Loucy (cell line): ENCODE results near the gene PCED1B.
A peak's percentile ranks its signal among the peaks of the same experiment; 100 is the strongest.
"Not testable (repeated sequence)": the region's sequence is repeated elsewhere in the genome, so short reads cannot be mapped to it uniquely, and the experiment has no call there.

Source experiments
- H2AFZ ChIP-seq: fragments of 200-600 bp; sonication (generic); 2 replicates; pipeline ENCODE4 v1.6.0; 2016; ENCODE audit warnings: antibody characterized with exemption, mild to moderate bottlenecking, low read length, moderate library complexity
- H3F3A ChIP-seq: fragments of 200-600 bp; 2 replicates; pipeline ENCODE4 v1.6.0; 2016; ENCODE audit warnings: antibody characterized with exemption, low read depth, mild to moderate bottlenecking
- H3K27me3 ChIP-seq: fragments of 200-600 bp; sonication (generic); 2 replicates; pipeline ENCODE4 v1.6.1; 2014; ENCODE audit warnings: low read length, mild to moderate bottlenecking; ENCODE audit not compliant: insufficient read depth, poor library complexity, severe bottlenecking
- H3K36me3 ChIP-seq: fragments of 200-600 bp; sonication (generic); 2 replicates; pipeline ENCODE4 v1.6.1; 2016; ENCODE audit warnings: low read length; ENCODE audit not compliant: insufficient read depth
- H3K4me1 ChIP-seq: fragments of 200-600 bp; sonication (generic); 2 replicates; pipeline ENCODE4 v1.5.1; 2014; ENCODE audit warnings: low read length, mild to moderate bottlenecking; ENCODE audit not compliant: insufficient read depth, poor library complexity, severe bottlenecking
- H3K4me2 ChIP-seq: fragments of 200-600 bp; sonication (generic); 2 replicates; pipeline ENCODE4 v1.6.0; 2014; ENCODE audit warnings: antibody characterized with exemption, low read length, low read depth, mild to moderate bottlenecking; ENCODE audit not compliant: poor library complexity, severe bottlenecking
- H3K4me3 ChIP-seq: fragments of 200-600 bp; sonication (generic); 2 replicates; pipeline ENCODE4 v1.5.1; 2014; ENCODE audit warnings: low read length, mild to moderate bottlenecking, mixed read lengths; ENCODE audit not compliant: poor library complexity, severe bottlenecking
- H3K79me2 ChIP-seq: fragments of 200-600 bp; sonication (generic); 2 replicates; pipeline ENCODE4 v1.6.1; 2014; ENCODE audit warnings: low read length; ENCODE audit not compliant: insufficient read depth
- H3K9ac ChIP-seq: fragments of 200-600 bp; sonication (generic); 2 replicates; pipeline ENCODE4 v1.6.0; 2014; ENCODE audit warnings: mild to moderate bottlenecking, low read depth, low read length, moderate library complexity; ENCODE audit not compliant: poor library complexity, severe bottlenecking
- H3K9me2 ChIP-seq: fragments of 200-600 bp; sonication (generic); replicated peaks from 2 replicates; pipeline ENCODE4 v1.6.1; 2016; ENCODE audit warnings: low read depth, low read length, mixed read lengths
- H3K9me3 ChIP-seq: fragments of 200-600 bp; sonication (generic); 2 replicates; pipeline ENCODE4 v1.6.1; 2014; ENCODE audit warnings: mild to moderate bottlenecking, antibody characterized with exemption, low read length, low read depth; ENCODE audit not compliant: insufficient read depth
- H4K20me1 ChIP-seq: fragments of 200-600 bp; sonication (generic); 2 replicates; pipeline ENCODE4 v1.6.0; 2014; ENCODE audit warnings: antibody characterized with exemption, low read length, mild to moderate bottlenecking; ENCODE audit not compliant: insufficient read depth, poor library complexity, severe bottlenecking
- CTCF ChIP-seq: fragments of 200-600 bp; sonication (generic); conservative IDR thresholded peaks from 2 replicates; pipeline ENCODE4 v1.5.1; 2014; ENCODE audit warnings: mild to moderate bottlenecking, antibody characterized with exemption, low read length
- EZH2phosphoT487 ChIP-seq: fragments of 200-600 bp; IDR thresholded peaks from 2 replicates; pipeline ENCODE4 v1.6.1; 2018; ENCODE audit warnings: antibody characterized with exemption, mild to moderate bottlenecking, moderate library complexity, borderline replicate concordance

The PCED1B gene

GRCh38 chr12:47164724-47165439 lies 85.5 kb downstream of the PCED1B start:
- Histone ChIP-seq H3K9me3 (no peaks in the 10 kb centered on the region), H3K79me2 (no peaks in the 10 kb centered on the region), H3K4me2 (no peak overlapping the region), H3K4me1 (peaks cover 7% of the 10 kb centered on the region), H3K27me3 (no peaks in the 10 kb centered on the region), H3K9me2 (no peaks in the 10 kb centered on the region), H3K36me3 (no peaks in the 10 kb centered on the region), H2AFZ (no peak overlapping the region), H3F3A (no peaks in the 10 kb centered on the region), H4K20me1 (no peaks in the 10 kb centered on the region), H3K4me3 (no peak overlapping the region), H3K9ac (no peak overlapping the region)
- TF ChIP-seq CTCF = peak; percentile 41
- TF ChIP-seq EZH2phosphoT487 = no peak

GRCh38 chr12:47165934-47166333 lies 86.5 kb downstream of the PCED1B start:
- Histone ChIP-seq H3K27me3 (no peaks in the 10 kb centered on the region), H3K9me3 (no peaks in the 10 kb centered on the region), H3K4me3 (no peak overlapping the region), H3F3A (no peaks in the 10 kb centered on the region), H2AFZ (no peak overlapping the region), H3K4me2 (no peak overlapping the region), H3K9ac (no peak overlapping the region), H4K20me1 (no peaks in the 10 kb centered on the region), H3K36me3 (no peaks in the 10 kb centered on the region), H3K9me2 (no peaks in the 10 kb centered on the region), H3K4me1 (peaks cover 7% of the 10 kb centered on the region), H3K79me2 (no peaks in the 10 kb centered on the region)
- TF ChIP-seq EZH2phosphoT487 (no peak), CTCF (no peak)

- no peak overlapping the region for H3K4me3 ChIP-seq
- no peaks in the 10 kb centered on the region for H3F3A ChIP-seq
- H3K9me3 ChIP-seq = no peaks in the 10 kb centered on the region
- H3K27me3 ChIP-seq = no peaks in the 10 kb centered on the region
- peaks cover 7% of the 10 kb centered on the region for H3K4me1 ChIP-seq
- no peak overlapping the region for H2AFZ ChIP-seq
- no peak overlapping the region for H3K9ac ChIP-seq
- TF ChIP-seq EZH2phosphoT487 (no peak), CTCF (no peak)
- H4K20me1 ChIP-seq = no peaks in the 10 kb centered on the region
- no peaks in the 10 kb centered on the region for H3K79me2 ChIP-seq
- no peaks in the 10 kb centered on the region for H3K9me2 ChIP-seq
- H3K36me3 ChIP-seq = no peaks in the 10 kb centered on the region
- H3K4me2 ChIP-seq = no peak overlapping the region
Measured at GRCh38 chr12:47166365-47166764, 86.9 kb downstream of the PCED1B start.

- H3K4me2 ChIP-seq, H4K20me1 ChIP-seq, H3K27me3 ChIP-seq, H3K4me1 ChIP-seq, H3K79me2 ChIP-seq, H3K4me3 ChIP-seq, H3K9me2 ChIP-seq, H3K9me3 ChIP-seq, H3K36me3 ChIP-seq, H3K9ac ChIP-seq, H2AFZ ChIP-seq, H3F3A ChIP-seq: not testable (repeated sequence)
Measured at GRCh38 chr12:47170281-47170680, 90.9 kb downstream of the PCED1B start.
